Inflammatory macrophage treated with lipopolysaccharide for 1 hour (primary cell): ENCODE data around the gene MISP.

Experiments used
- DNase-seq, 2 donors: peaks; one replicate each; pipeline ENCODE4 v3.0.0-alpha.2; 2020 to 2022

The MISP gene

DNA sequence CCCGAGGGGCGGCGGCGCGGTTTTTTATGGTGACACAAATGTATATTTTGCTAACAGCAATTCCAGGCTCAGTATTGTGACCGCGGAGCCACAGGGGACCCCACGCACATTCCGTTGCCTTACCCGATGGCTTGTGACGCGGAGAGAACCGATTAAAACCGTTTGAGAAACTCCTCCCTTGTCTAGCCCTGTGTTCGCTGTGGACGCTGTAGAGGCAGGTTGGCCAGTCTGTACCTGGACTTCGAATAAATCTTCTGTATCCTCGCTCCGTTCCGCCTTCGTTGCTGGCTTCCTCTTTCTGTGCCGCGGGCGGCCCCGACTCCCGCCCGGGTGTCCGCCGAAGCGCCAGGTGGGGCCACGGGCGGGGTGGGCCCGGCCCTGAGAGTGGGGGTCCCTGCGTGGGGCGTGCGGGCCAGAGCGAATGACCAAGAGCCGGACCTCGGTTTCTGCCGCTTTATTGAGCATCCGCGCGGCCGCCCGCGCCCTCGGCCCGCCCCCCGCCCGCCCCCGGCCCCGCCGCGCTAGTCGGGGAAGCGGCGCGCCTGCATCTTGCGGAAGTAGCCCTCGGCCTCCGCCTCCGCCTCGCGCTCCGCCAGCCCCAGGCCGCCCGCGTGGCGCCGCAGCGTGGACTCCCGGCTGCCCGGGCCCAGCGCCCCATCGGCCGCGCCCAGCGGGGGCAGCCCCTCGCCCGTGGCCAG lies 61.3 kb downstream of the MISP start:
- DNase-seq: no peak

DNA sequence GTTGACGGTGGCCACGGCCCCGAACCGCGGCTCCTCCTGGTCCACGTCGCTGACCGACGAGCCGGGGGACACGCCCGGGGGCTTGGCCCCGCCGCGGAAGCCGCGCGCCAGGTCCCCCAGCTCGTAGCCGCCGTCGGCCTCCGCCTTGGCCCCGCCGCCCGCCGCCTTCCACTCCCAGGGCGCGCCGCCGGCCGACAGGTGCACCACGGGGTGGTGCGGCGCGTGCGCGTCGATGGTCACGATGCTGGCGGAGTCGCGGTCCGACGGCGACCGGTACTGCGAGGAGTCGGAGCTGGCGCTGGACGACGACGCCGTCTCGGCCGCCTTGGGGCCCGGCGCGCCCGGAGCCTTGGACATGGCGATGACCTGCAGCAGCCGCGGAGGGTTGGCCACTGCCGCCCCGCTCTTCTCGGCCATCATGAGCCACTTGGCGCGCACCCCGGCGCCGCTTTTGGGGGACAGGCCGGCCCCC lies 61.9 kb downstream of the MISP start:
- no peak for DNase-seq

DNA sequence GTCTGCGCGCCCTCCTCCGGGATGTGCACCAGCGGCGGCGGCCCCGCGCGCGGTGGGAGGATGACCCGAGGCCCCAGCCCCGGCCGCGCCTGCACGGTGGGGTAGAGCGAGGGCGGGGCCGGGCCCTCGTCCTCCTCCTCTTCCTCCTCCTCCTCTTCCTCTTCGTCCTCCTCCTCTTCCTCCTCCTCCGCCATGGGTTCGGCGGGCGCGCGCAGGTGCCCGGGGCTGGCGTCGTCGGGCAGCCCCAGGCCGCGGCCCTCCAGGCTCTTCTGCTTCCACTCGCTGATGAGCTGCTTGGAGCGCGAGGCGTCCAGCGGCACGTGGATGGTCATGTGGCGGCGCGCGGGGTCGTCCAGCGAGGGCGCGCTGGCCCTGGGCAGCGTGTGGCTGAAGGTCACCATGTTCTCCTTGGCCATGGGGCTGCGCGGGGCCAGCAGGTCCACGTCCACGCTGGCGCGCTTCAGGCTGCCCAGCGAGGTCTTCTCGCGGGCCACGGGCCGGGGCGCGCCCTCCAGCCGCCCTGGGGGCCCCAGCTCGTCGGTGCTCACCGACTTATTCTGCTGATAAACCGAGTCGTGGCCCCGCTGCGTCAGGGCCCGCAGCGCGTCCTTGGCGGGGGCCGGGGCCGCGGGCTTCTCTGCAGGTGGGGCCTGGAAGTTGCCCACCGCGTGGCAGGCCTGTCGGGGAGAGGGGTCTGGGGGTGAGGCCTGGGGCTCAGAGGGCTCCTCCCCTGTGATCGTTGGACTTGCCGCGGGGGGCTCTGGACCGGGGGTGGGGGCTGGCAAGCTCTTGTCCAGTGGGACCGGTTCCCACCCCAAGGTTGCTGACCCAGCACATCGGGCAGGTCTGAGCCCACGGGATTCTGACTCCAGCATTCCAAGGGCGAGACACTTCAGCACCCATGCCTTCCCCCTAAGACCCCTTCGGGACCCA lies 62.6 kb downstream of the MISP start:
- DNase-seq: no peak
